H9 (cell line): ENCODE results near the gene FSIP1. TPM values are rescaled to one million over a fixed set of nuclear protein-coding genes. Genes with fewer than 3 reads are reported as not detected.

Experiments
- DNase-seq: peaks from one replicate; pipeline ENCODE4 v3.0.0-alpha.2; 2017
- H2AFZ ChIP-seq: one replicate; pipeline ENCODE4 v1.6.1; 2013; ENCODE audit warnings: mild to moderate bottlenecking, low read length, control low read depth, moderate library complexity
- H2AK5ac ChIP-seq: 2 replicates; pipeline ENCODE4 v1.6.1; 2013; ENCODE audit warnings: low read length, control low read depth, mixed read lengths; ENCODE audit not compliant: insufficient read length
- H2BK120ac ChIP-seq: one replicate; pipeline ENCODE4 v1.6.1; 2013; ENCODE audit warnings: low read depth, mild to moderate bottlenecking, low read length, control low read depth, inconsistent platforms; ENCODE audit not compliant: poor library complexity, severe bottlenecking
- H2BK12ac ChIP-seq: 2 replicates; pipeline ENCODE4 v1.6.1; 2013; ENCODE audit warnings: low read length, control low read depth, mixed read lengths, low read depth; ENCODE audit not compliant: insufficient read length
- H2BK15ac ChIP-seq: 2 replicates; pipeline ENCODE4 v1.6.1; 2013; ENCODE audit warnings: low read depth, low read length, control low read depth
- H2BK20ac ChIP-seq: one replicate; pipeline ENCODE4 v1.6.1; 2013; ENCODE audit warnings: low read depth, mild to moderate bottlenecking, low read length, control low read depth, inconsistent platforms; ENCODE audit not compliant: poor library complexity, severe bottlenecking
- H2BK5ac ChIP-seq: 2 replicates; pipeline ENCODE4 v1.6.1; 2013; ENCODE audit warnings: low read length, control low read depth, mixed read lengths; ENCODE audit not compliant: insufficient read length
- H3K14ac ChIP-seq: 2 replicates; pipeline ENCODE4 v1.6.1; 2013; ENCODE audit warnings: low read length, control low read depth; ENCODE audit not compliant: insufficient read depth
- H3K18ac ChIP-seq: 2 replicates; pipeline ENCODE4 v1.6.1; 2013; ENCODE audit warnings: low read depth, mild to moderate bottlenecking, mixed read lengths, low read length, control low read depth; ENCODE audit not compliant: insufficient read length
- H3K23ac ChIP-seq: 2 replicates; pipeline ENCODE4 v1.6.1; 2013; ENCODE audit warnings: low read length, control low read depth, mixed read lengths, low read depth; ENCODE audit not compliant: insufficient read length
- H3K23me2 ChIP-seq: 2 replicates; pipeline ENCODE4 v1.6.1; 2013; ENCODE audit warnings: low read depth, mild to moderate bottlenecking, mixed read lengths, low read length, control low read depth; ENCODE audit not compliant: insufficient read length, poor library complexity, severe bottlenecking
- H3K27ac ChIP-seq: 2 replicates; pipeline ENCODE4 v1.5.1; 2013; ENCODE audit warnings: low read length, control low read depth, mixed read lengths, low read depth; ENCODE audit not compliant: insufficient read length
- H3K27me3 ChIP-seq: 2 replicates; pipeline ENCODE4 v1.6.1; 2013; ENCODE audit warnings: low read length, control low read depth, inconsistent platforms; ENCODE audit not compliant: insufficient read depth
- H3K4ac ChIP-seq: 2 replicates; pipeline ENCODE4 v1.6.1; 2013; ENCODE audit warnings: low read depth, mild to moderate bottlenecking, control low read depth, inconsistent platforms, low read length, moderate library complexity
- H3K4me1 ChIP-seq: 2 replicates; pipeline ENCODE4 v1.6.1; 2013; ENCODE audit warnings: low read length, control low read depth, inconsistent platforms; ENCODE audit not compliant: insufficient read depth
- H3K4me2 ChIP-seq: 2 replicates; pipeline ENCODE4 v1.6.1; 2013; ENCODE audit warnings: low read length, control low read depth, mixed read lengths; ENCODE audit not compliant: insufficient read length, insufficient read depth
- H3K56ac ChIP-seq: 2 replicates; pipeline ENCODE4 v1.6.1; 2013; ENCODE audit warnings: low read depth, mild to moderate bottlenecking, mixed read lengths, low read length, control low read depth; ENCODE audit not compliant: insufficient read length
- H3K79me1 ChIP-seq: 2 replicates; pipeline ENCODE4 v1.6.1; 2013; ENCODE audit warnings: low read depth, mild to moderate bottlenecking, moderate library complexity, low read length, control low read depth, inconsistent platforms; ENCODE audit not compliant: insufficient read depth, poor library complexity, severe bottlenecking
- H3K79me2 ChIP-seq: 2 replicates; pipeline ENCODE4 v1.6.1; 2013; ENCODE audit warnings: low read length, control low read depth, inconsistent platforms; ENCODE audit not compliant: insufficient read depth
- H3K9ac ChIP-seq: 2 replicates; pipeline ENCODE4 v1.6.1; 2013; ENCODE audit warnings: low read length, control low read depth, mixed read lengths; ENCODE audit not compliant: insufficient read length; ENCODE audit errors: extremely low read depth
- H3K9me3 ChIP-seq: one replicate; pipeline ENCODE4 v1.6.1; 2013; ENCODE audit warnings: low read depth, low read length, inconsistent platforms; ENCODE audit not compliant: control insufficient read depth
- H3T11ph ChIP-seq: one replicate; pipeline ENCODE4 v1.6.1; 2013; ENCODE audit warnings: mild to moderate bottlenecking, low read length, control low read depth, inconsistent platforms
- H4K20me1 ChIP-seq: one replicate; pipeline ENCODE4 v1.6.1; 2013; ENCODE audit not compliant: control insufficient read depth, insufficient read length, insufficient read depth
- H4K5ac ChIP-seq: 2 replicates; pipeline ENCODE4 v1.6.1; 2013; ENCODE audit warnings: low read depth, mild to moderate bottlenecking, mixed read lengths, low read length, control low read depth; ENCODE audit not compliant: insufficient read length
- H4K8ac ChIP-seq: replicated peaks from 2 replicates; pipeline ENCODE4 v1.6.1; 2013; ENCODE audit warnings: low read length, control low read depth, mixed read lengths, low read depth; ENCODE audit not compliant: insufficient read length
- H4K91ac ChIP-seq: 2 replicates; pipeline ENCODE4 v1.6.1; 2013; ENCODE audit warnings: low read depth, mild to moderate bottlenecking, moderate library complexity, mixed read lengths, low read length, control low read depth; ENCODE audit not compliant: insufficient read length
- H3K27ac Mint-ChIP-seq, 3 experiments: 2 replicates in 2 of 3; 3 replicates in 1 of 3; pipeline ENCODE4 v1.8.0; 2020 to 2021; ENCODE audit warnings: mixed read lengths in 3 of 3, mild to moderate bottlenecking in 1 of 3, moderate library complexity in 1 of 3
- H3K27me3 Mint-ChIP-seq: 2 replicates; pipeline ENCODE4 v1.8.0; 2021; ENCODE audit warnings: low read depth, mild to moderate bottlenecking, moderate library complexity, mixed read lengths
- H3K36me3 Mint-ChIP-seq, 3 experiments: 2 replicates in 2 of 3; 3 replicates in 1 of 3; pipeline ENCODE4 v1.8.0; 2020 to 2021; ENCODE audit warnings: low read depth in 3 of 3, mixed read lengths in 3 of 3; ENCODE audit not compliant: insufficient read depth in 1 of 3
- H3K4me1 Mint-ChIP-seq, 2 experiments: 2 replicates each; pipeline ENCODE4 v1.8.0; 2020; ENCODE audit warnings: mixed read lengths in 2 of 2
- H3K4me3 Mint-ChIP-seq, 2 experiments: 2 replicates in 1 of 2; 3 replicates in 1 of 2; pipeline ENCODE4 v1.8.0; 2020 to 2021; ENCODE audit warnings: mild to moderate bottlenecking in 2 of 2, mixed read lengths in 2 of 2, moderate library complexity in 1 of 2
- H3K9me3 Mint-ChIP-seq, 2 experiments: 2 replicates in 1 of 2; 3 replicates in 1 of 2; pipeline ENCODE4 v1.8.0; 2020; ENCODE audit warnings: mild to moderate bottlenecking in 2 of 2, mixed read lengths in 2 of 2, moderate library complexity in 1 of 2
- WGBS: extraction: QIAGEN DNeasy Blood & Tissue Kit; methylation state at CpG from one replicate; pipeline ENCODE4 v1.1.7; 2013; ENCODE audit warnings: missing lambda C conversion rate, low lambda C conversion rate, mixed read lengths; ENCODE audit not compliant: insufficient read length; ENCODE audit errors: extremely low coverage; 5-methylcytosine and 5-hydroxymethylcytosine counted together
- total RNA-seq: library from RNA; stranded (reverse); gene quantifications from 2 replicates; pipeline ENCODE4 v1.2.1, GENCODE V29; 2021
- TF ChIP-seq, protein P1 (sequence below): fragments of 200-600 bp; sonication (generic); conservative IDR thresholded peaks from 3 replicates; pipeline ENCODE4 v1.8.0; 2021; ENCODE audit warnings: antibody characterized with exemption, mild to moderate bottlenecking

The FSIP1 gene
- total RNA-seq, 1 experiment from 2014 or later = 0.96 TPM

DNA sequence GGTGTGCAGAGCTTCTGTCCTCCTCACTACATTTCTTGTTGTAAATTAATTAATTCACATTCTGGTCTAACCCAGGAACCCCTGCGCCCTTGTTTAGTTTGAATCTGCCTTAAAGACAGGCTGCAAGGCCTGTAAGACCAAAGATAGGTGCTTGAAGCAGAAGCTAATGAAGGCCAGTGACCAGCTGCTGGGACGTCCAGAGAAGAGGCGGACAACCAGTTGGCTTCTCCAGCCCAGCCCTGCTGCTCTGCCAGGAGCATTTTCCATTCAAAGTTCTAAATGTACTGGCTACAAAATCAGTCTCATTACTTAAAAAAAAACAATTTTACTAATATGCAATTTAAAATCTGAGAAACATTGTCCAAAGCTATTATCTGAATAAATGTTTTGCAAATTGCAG lies 43.6 kb downstream of the FSIP1 start:
- Histone ChIP-seq H3K27ac (no peak overlapping the region), H3K79me2 (no peaks in the 10 kb centered on the region), H3K4me1 (no peaks in the 10 kb centered on the region), H2BK120ac (no peak overlapping the region), H3K4ac (no peak overlapping the region), H2BK12ac (no peak overlapping the region), H3T11ph (no peak overlapping the region), H2AK5ac (no peak overlapping the region), H3K14ac (no peak overlapping the region), H3K56ac (no peak overlapping the region), H4K5ac (no peak overlapping the region), H2BK20ac (no peak overlapping the region), H4K20me1 (no peaks in the 10 kb centered on the region), H3K18ac (no peak overlapping the region), H4K91ac (no peak overlapping the region), H4K8ac (no peak overlapping the region), H2BK15ac (no peak overlapping the region), H3K9me3 (no peaks in the 10 kb centered on the region), H3K23me2 (no peaks in the 10 kb centered on the region), H3K27me3 (no peaks in the 10 kb centered on the region), H3K4me2 (no peak overlapping the region), H2BK5ac (no peak overlapping the region), H3K79me1 (no peaks in the 10 kb centered on the region), H2AFZ (no peak overlapping the region), H3K23ac (no peak overlapping the region), H3K9ac (no peak overlapping the region)
- no peak overlapping the region for H3K4me3 Mint-ChIP-seq
- no peak for DNase-seq
- H3K9me3 Mint-ChIP-seq = no peaks in the 10 kb centered on the region
- no peaks in the 10 kb centered on the region for H3K27me3 Mint-ChIP-seq
- TF ChIP-seq, protein P1, sequence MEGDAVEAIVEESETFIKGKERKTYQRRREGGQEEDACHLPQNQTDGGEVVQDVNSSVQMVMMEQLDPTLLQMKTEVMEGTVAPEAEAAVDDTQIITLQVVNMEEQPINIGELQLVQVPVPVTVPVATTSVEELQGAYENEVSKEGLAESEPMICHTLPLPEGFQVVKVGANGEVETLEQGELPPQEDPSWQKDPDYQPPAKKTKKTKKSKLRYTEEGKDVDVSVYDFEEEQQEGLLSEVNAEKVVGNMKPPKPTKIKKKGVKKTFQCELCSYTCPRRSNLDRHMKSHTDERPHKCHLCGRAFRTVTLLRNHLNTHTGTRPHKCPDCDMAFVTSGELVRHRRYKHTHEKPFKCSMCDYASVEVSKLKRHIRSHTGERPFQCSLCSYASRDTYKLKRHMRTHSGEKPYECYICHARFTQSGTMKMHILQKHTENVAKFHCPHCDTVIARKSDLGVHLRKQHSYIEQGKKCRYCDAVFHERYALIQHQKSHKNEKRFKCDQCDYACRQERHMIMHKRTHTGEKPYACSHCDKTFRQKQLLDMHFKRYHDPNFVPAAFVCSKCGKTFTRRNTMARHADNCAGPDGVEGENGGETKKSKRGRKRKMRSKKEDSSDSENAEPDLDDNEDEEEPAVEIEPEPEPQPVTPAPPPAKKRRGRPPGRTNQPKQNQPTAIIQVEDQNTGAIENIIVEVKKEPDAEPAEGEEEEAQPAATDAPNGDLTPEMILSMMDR = no peak
- no peaks in the 10 kb centered on the region for H3K36me3 Mint-ChIP-seq
- no peak overlapping the region; a peak in 1 of 7 replicates for H3K27ac Mint-ChIP-seq
- no CpG with 5 or more reads among the region's 3 CpGs for WGBS
- H3K4me1 Mint-ChIP-seq = peaks cover 8 to 9% of the 10 kb centered on the region in 2 experiments
